ENCODE measurements around the gene KDSR.

The KDSR gene

DNA sequence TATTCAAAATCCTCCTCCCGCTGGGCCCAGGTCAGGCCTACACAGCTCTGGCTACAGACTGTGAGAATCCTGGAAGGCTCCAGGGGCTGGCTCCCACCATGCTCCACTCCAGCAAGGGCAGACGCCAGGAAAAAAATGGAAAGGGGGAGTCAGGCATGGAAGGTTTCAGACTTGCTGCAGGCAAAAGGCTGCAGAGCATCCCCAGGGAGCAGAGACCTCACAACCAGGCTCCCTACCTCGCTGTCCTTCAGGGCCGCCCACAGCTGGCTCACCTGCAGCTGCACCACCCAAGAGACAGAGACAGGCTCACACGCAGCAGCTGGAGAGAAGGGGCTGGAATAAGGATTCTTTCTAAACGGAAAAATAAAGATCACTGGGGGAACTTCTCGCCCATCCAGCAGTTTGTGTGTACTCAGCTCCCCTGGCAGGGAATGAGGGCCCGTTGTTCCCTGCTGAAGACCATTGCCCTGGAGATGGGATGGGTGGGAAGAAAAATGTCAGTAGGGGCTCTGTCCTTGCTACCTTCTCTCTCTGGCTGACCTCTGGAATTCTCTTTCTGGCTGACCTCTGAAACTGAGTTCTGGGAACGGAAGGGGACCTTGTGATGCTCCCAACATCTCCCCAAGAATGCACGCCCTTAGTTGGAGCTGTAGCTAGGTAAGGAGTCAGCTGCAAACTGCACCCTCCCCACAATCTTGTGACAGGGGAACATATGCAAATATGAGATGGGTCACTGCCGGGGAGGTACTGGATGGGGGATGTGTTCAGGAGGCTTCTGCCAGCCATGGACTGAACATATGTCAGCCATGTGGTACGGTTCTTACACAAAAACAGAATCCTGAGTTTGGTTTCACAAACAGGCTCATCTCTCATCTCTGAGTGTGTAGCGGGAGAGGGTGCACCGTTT lies 81.9 kb downstream of the KDSR start:
- DNase-seq (ENCODE audit: low read depth in 3 of 3, low spot score in 1 of 3) = no peak

DNA sequence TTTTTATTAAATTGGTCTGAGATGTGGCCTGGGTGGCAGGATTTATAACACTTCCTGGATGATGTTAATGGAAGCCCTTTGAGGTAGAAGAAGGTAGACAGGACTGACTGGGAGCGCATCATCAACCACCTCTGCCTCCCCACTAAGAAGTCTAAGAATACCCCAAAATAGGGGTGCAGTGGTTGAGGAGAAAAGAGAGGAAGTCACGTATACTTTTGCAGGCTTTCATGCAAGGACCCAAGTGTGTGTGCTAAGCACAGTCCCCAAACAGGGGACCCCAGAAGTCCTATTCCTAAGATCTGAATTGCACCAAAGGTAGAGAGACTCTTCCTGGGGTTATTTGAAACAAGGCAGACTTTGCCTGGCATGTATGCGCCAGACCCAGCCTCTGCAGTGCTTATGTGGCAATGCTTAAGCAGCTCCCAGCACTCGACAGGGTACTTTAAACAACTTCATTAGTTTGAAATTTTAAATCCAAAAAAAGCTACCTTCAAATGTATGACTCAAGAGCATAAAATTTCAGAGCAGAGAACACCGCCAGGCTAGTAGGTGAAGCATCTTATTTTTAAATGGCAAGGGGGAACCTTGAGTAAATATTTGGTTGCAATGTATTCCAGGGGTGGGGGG lies 82.7 kb downstream of the KDSR start:
- no peak for DNase-seq (ENCODE audit: low read depth in 3 of 3, low spot score in 1 of 3)

- DNase-seq (ENCODE audit: low read depth in 3 of 3, low spot score in 1 of 3) = no peak
Measured at GRCh38 chr18:63283305-63284094, 83.5 kb downstream of the KDSR start.

DNA sequence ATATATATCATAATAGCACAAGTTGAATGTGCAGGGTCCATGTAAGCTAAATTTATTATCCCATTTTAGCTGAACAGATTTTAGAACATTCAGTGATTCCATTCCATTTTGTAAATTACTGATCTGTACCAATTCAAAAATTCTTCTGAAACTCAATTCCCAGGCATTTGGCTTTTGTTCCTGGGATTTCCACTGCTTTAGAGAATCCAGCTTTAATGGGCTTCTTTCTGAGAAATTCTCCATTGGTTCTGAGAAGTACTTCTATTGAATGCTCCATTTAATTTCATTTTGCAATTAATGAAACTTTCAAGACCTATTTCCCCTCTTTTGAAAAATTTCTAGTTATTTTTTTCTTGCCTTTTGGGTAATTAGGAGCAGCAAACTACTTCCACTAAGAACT lies 84.2 kb downstream of the KDSR start:
- no peak for DNase-seq (ENCODE audit: low read depth in 3 of 3, low spot score in 1 of 3)
